H1 (cell line): ENCODE data around the gene BLTP1. TPM values are rescaled to one million over a fixed set of nuclear protein-coding genes. Genes with fewer than 3 reads are reported as not detected.

Experiments used
- CTCF ChIA-PET: fragments of 300-600 bp; sonication (Branson Sonifier 250); formaldehyde crosslinking; loops from one replicate; lab custom pipeline; 2021; ENCODE audit not compliant: partially characterized antibody; lab: Charles Lee
- POLR2A ChIA-PET: fragments of 300-600 bp; sonication (Branson Sonifier 250); formaldehyde crosslinking; loops from one replicate; lab custom pipeline; 2021; ENCODE audit warnings: inconsistent platforms; ENCODE audit not compliant: partially characterized antibody; lab: Charles Lee
- DNase-seq, 2 experiments: peaks; one replicate each; pipeline versions ENCODE4 v3.0.0 to v3.0.0-alpha.2; 2010 to 2022; ENCODE audit warnings: low spot score in 2 of 2, low read depth in 1 of 2, mixed read lengths in 1 of 2
- FAIRE-seq: peaks from 2 replicates; lab custom pipeline; 2011; peaks lifted over from hg19 to GRCh38; lab: Jason Lieb, UNC
- H2AFZ ChIP-seq: 2 replicates; pipeline ENCODE4 v1.8.1; 2012; ENCODE audit warnings: low read length, inconsistent platforms
- H2AK5ac ChIP-seq: 2 replicates; pipeline ENCODE4 v1.6.1; 2013; ENCODE audit warnings: low read depth, low read length
- H2BK120ac ChIP-seq: replicated peaks from 2 replicates; pipeline ENCODE3; 2013; ENCODE audit warnings: low read depth, low read length, inconsistent platforms
- H2BK12ac ChIP-seq: 2 replicates; pipeline ENCODE4 v1.6.1; 2013; ENCODE audit warnings: low read depth, low read length
- H2BK15ac ChIP-seq: 2 replicates; pipeline ENCODE4 v1.6.1; 2013; ENCODE audit warnings: low read length
- H2BK20ac ChIP-seq: 2 replicates; pipeline ENCODE4 v1.6.1; 2013; ENCODE audit warnings: low read length
- H2BK5ac ChIP-seq: 2 replicates; pipeline ENCODE4 v1.6.1; 2013; ENCODE audit warnings: low read depth, low read length
- H3K14ac ChIP-seq: 2 replicates; pipeline ENCODE4 v1.6.1; 2013; ENCODE audit warnings: inconsistent platforms; ENCODE audit not compliant: insufficient read length
- H3K18ac ChIP-seq: 2 replicates; pipeline ENCODE4 v1.6.1; 2013; ENCODE audit warnings: low read length; ENCODE audit errors: extremely low read depth
- H3K23ac ChIP-seq: 2 replicates; pipeline ENCODE4 v1.6.1; 2013; ENCODE audit warnings: inconsistent platforms; ENCODE audit not compliant: insufficient read length
- H3K23me2 ChIP-seq: 2 replicates; pipeline ENCODE4 v1.6.1; 2013; ENCODE audit warnings: low read depth, low read length
- H3K27ac ChIP-seq: 2 replicates; pipeline ENCODE4 v1.6.1; 2011; ENCODE audit warnings: low read depth, low read length, inconsistent platforms
- H3K27me3 ChIP-seq, 4 experiments: replicated peaks in 1 of 4; 1 replicate in 1 of 4; 2 replicates in 3 of 4; pipeline versions ENCODE4 v1.6.1 to v1.8.1; 2011 to 2013; ENCODE audit warnings: low read length in 3 of 4, mild to moderate bottlenecking in 3 of 4, inconsistent platforms in 2 of 4, mixed read lengths in 2 of 4, moderate library complexity in 1 of 4; ENCODE audit not compliant: control insufficient read depth in 3 of 4, insufficient read depth in 3 of 4; ENCODE audit errors: extremely low read depth in 1 of 4
- H3K36me3 ChIP-seq, 4 experiments: 2 replicates each; pipeline versions ENCODE4 v1.6.1 to v1.8.1; 2011 to 2013; ENCODE audit warnings: mild to moderate bottlenecking in 4 of 4, low read length in 3 of 4, moderate library complexity in 2 of 4, control low read depth in 1 of 4, inconsistent platforms in 1 of 4; ENCODE audit not compliant: insufficient read depth in 4 of 4, control insufficient read depth in 2 of 4
- H3K4ac ChIP-seq: replicated peaks from 2 replicates; pipeline ENCODE3; 2013; ENCODE audit warnings: low read length, low read depth, mixed read lengths, inconsistent platforms; ENCODE audit not compliant: insufficient read length
- H3K4me1 ChIP-seq, 4 experiments: replicated peaks in 1 of 4; 1 replicate in 1 of 4; 2 replicates in 3 of 4; pipeline versions ENCODE4 v1.6.1 to v1.8.1; 2011 to 2013; ENCODE audit warnings: low read length in 3 of 4, inconsistent platforms in 2 of 4, mixed read lengths in 1 of 4; ENCODE audit not compliant: insufficient read depth in 4 of 4, control insufficient read depth in 3 of 4
- H3K4me2 ChIP-seq, 2 experiments: 2 replicates each; pipeline versions ENCODE4 v1.6.1 to v1.8.1; 2011 to 2013; ENCODE audit warnings: low read depth in 2 of 2, low read length in 2 of 2, control low read depth in 1 of 2, inconsistent platforms in 1 of 2, mild to moderate bottlenecking in 1 of 2; ENCODE audit not compliant: insufficient read depth in 1 of 2
- H3K4me3 ChIP-seq, 4 experiments: fragments of 200-600, 300-600 bp in 1 of 4; sonication (generic), shearing (Covaris generic), sonication (Bioruptor Twin) in 1 of 4; 2 replicates each; pipeline versions ENCODE4 v1.5.1 to v1.8.1; 2011 to 2016; ENCODE audit warnings: low read length in 4 of 4, low read depth in 3 of 4, control low read depth in 2 of 4, inconsistent platforms in 2 of 4, mild to moderate bottlenecking in 2 of 4, mixed read lengths in 1 of 4, moderate library complexity in 1 of 4; ENCODE audit not compliant: insufficient read depth in 2 of 4; ENCODE audit errors: extremely low read depth in 1 of 4
- H3K56ac ChIP-seq: replicated peaks from 2 replicates; pipeline ENCODE3; 2013; ENCODE audit warnings: low read depth, mild to moderate bottlenecking, mixed read lengths, low read length, inconsistent platforms; ENCODE audit not compliant: insufficient read length
- H3K79me1 ChIP-seq: 2 replicates; pipeline ENCODE4 v1.6.1; 2013; ENCODE audit warnings: low read depth, low read length, control low read depth
- H3K79me2 ChIP-seq, 2 experiments: 2 replicates each; pipeline versions ENCODE4 v1.6.1 to v1.8.1; 2012 to 2013; ENCODE audit warnings: low read length in 2 of 2, mild to moderate bottlenecking in 2 of 2, inconsistent platforms in 1 of 2; ENCODE audit not compliant: insufficient read depth in 2 of 2, control insufficient read depth in 1 of 2
- H3K9ac ChIP-seq, 4 experiments: replicated peaks in 1 of 4; 1 replicate in 1 of 4; 2 replicates in 3 of 4; pipeline versions ENCODE4 v1.6.1 to v1.8.1; 2011 to 2013; ENCODE audit warnings: low read depth in 3 of 4, low read length in 3 of 4, control low read depth in 2 of 4, mild to moderate bottlenecking in 2 of 4, moderate library complexity in 2 of 4, inconsistent platforms in 1 of 4; ENCODE audit errors: extremely low read depth in 1 of 4
- H3K9me3 ChIP-seq, 2 experiments: 2 replicates each; pipeline versions ENCODE4 v1.6.1 to v1.8.1; 2012 to 2013; ENCODE audit warnings: mild to moderate bottlenecking in 2 of 2, moderate library complexity in 2 of 2, control low read depth in 1 of 2, inconsistent platforms in 1 of 2, low read depth in 1 of 2, low read length in 1 of 2, mixed read lengths in 1 of 2; ENCODE audit not compliant: insufficient read depth in 2 of 2
- H4K20me1 ChIP-seq, 2 experiments: replicated peaks in 1 of 2; 2 replicates each; pipeline versions ENCODE3 to v1.8.1; 2011 to 2013; ENCODE audit warnings: inconsistent platforms in 2 of 2, low read length in 2 of 2, mild to moderate bottlenecking in 1 of 2; ENCODE audit not compliant: insufficient read depth in 2 of 2, control insufficient read depth in 1 of 2
- H4K5ac ChIP-seq: 2 replicates; pipeline ENCODE4 v1.6.1; 2013; ENCODE audit warnings: low read length, low read depth, mixed read lengths, inconsistent platforms; ENCODE audit not compliant: insufficient read length
- H4K8ac ChIP-seq: 2 replicates; pipeline ENCODE4 v1.8.0; 2013; ENCODE audit warnings: mild to moderate bottlenecking, moderate library complexity, low read length, inconsistent platforms; ENCODE audit not compliant: insufficient read depth; ENCODE audit errors: extremely low read depth
- H4K91ac ChIP-seq: replicated peaks from 2 replicates; pipeline ENCODE3; 2013; ENCODE audit warnings: low read length, mixed read lengths, inconsistent platforms; ENCODE audit not compliant: insufficient read length
- EZH2 ChIP-seq: fragments of 200-600 bp; sonication (generic); IDR thresholded peaks from 2 replicates; pipeline ENCODE4 v1.7.1; 2012; ENCODE audit warnings: low read depth, mild to moderate bottlenecking, moderate library complexity, low read length, inconsistent platforms; ENCODE audit not compliant: severe bottlenecking
- MAFK ChIP-seq: IDR thresholded peaks from 2 replicates; pipeline ENCODE4 v1.6.1; 2012; ENCODE audit warnings: low read depth, mild to moderate bottlenecking, improper control_type of control experiment, low read length
- RBBP5 ChIP-seq: IDR thresholded peaks from 2 replicates; pipeline ENCODE4 v1.7.1; 2012; ENCODE audit warnings: low read depth, mild to moderate bottlenecking, inconsistent platforms, low read length, moderate library complexity, borderline replicate concordance
- SAP30 ChIP-seq: fragments of 300-600 bp; sonication (generic); IDR thresholded peaks from 2 replicates; pipeline ENCODE4 v1.7.1; 2012; ENCODE audit warnings: low read length, moderate library complexity, mild to moderate bottlenecking, inconsistent platforms; ENCODE audit not compliant: insufficient read depth, insufficient replicate concordance
- SIN3A ChIP-seq, 2 experiments: IDR thresholded peaks in 1 of 2; conservative IDR thresholded peaks in 1 of 2; 2 replicates each; pipeline ENCODE4 v1.6.1; 2011 to 2012; ENCODE audit warnings: low read length in 2 of 2, improper control_type of control experiment in 1 of 2, low read depth in 1 of 2, mild to moderate bottlenecking in 1 of 2
- SIRT6 ChIP-seq: IDR thresholded peaks from one replicate; pipeline ENCODE4 v1.7.1; 2012; ENCODE audit warnings: low read length, inconsistent platforms
- USF2 ChIP-seq: IDR thresholded peaks from 2 replicates; pipeline ENCODE4 v1.6.1; 2011; ENCODE audit warnings: low read length, improper control_type of control experiment
- WGBS, 2 experiments: shearing (Covaris generic) in 1 of 2; methylation state at CpG; one replicate each; pipeline versions ENCODE4 v1.1.6 to v1.1.7; 2013 to 2015; ENCODE audit warnings: low lambda C conversion rate in 2 of 2, mixed read lengths in 2 of 2, inconsistent platforms in 1 of 2, low coverage in 1 of 2, missing lambda C conversion rate in 1 of 2; ENCODE audit not compliant: insufficient replicate concordance in 2 of 2, insufficient coverage in 1 of 2, insufficient read length in 1 of 2; ENCODE audit errors: extremely low coverage in 1 of 2, missing lambda C conversion rate in 1 of 2; 5-methylcytosine and 5-hydroxymethylcytosine counted together
- polyA plus RNA-seq, 7 experiments: library from polyadenylated mRNA; depleted of rRNA in 3 of 7; stranded (reverse) in 5 of 7; unstranded in 2 of 7; fragments of >200 nt in 5 of 7; fragments of 200-250 nt in 2 of 7; gene quantifications; 1 replicate in 5 of 7; 2 replicates in 1 of 7; 4 replicates in 1 of 7; pipeline versions ENCODE4 v1.2.1 to v1.2.3, GENCODE V29; 2011 to 2013; ENCODE audit warnings: missing spikeins in 2 of 7, mixed read lengths in 2 of 7
- total RNA-seq: library from RNA; stranded (reverse); fragmentation: NEBNext Ultra II Directional; extraction: Animal tissue kit (Norgen Biotek cat#: 25700); gene quantifications from 2 replicates; pipeline ENCODE4 v1.2.1, GENCODE V29; 2021

BLTP1 gene
- total and polyA plus RNA-seq, 2 of the 8 experiments (the other 6 are each of a cell fraction or from before 2014, with no cell fraction given): 14.0 to 27.9 TPM

DNA sequence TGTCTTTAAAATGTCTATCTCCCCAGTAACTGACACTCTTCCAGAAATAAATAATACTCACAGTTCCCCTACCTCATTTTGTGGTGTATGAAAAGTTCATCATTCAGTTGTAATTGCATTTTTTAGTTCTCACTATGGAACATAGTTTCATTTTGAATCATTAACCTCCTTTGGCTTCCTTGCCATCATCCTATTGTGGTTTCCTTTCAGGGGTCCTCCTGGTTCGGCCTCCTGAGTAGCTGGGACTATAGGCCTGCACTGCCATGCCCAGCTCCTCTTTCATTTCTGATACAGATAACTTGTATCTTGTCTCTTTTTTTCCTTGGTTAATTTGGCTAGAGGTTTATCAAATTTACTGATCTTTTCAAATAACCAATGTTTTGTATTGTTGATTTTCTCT, 23.1 kb upstream of the BLTP1 start:
- Histone ChIP-seq H3K56ac (no peak overlapping the region), H4K8ac (no peak overlapping the region), H3K4ac (no peak overlapping the region), H3K79me2 (no peaks in the 10 kb centered on the region), H4K20me1 (no peaks in the 10 kb centered on the region), H3K23ac (no peak overlapping the region), H4K5ac (no peak overlapping the region), H3K14ac (no peak overlapping the region), H3K4me2 (no peak overlapping the region), H2BK5ac (no peak overlapping the region), H3K79me1 (no peaks in the 10 kb centered on the region), H3K9me3 (no peaks in the 10 kb centered on the region), H3K36me3 (no peaks in the 10 kb centered on the region), H3K4me3 (no peak overlapping the region), H3K23me2 (no peaks in the 10 kb centered on the region), H2BK15ac (no peak overlapping the region), H3K4me1 (no peaks in the 10 kb centered on the region), H3K9ac (no peak overlapping the region), H2AFZ (no peak overlapping the region), H3K27me3 (no peaks in the 10 kb centered on the region), H3K27ac (no peak overlapping the region), H2BK12ac (no peak overlapping the region), H2BK120ac (no peak overlapping the region), H4K91ac (no peak overlapping the region), H2BK20ac (no peak overlapping the region), H3K18ac (no peak overlapping the region), H2AK5ac (no peak overlapping the region)
- no peak for FAIRE-seq
- 82% methylated on average over 1 of the region's 1 CpG; no CpG with 5 or more reads in 1 of the 2 experiments for WGBS, 2 experiments
- ChIA-PET CTCF (no interaction called here), POLR2A (no interaction called here)
- no peak for DNase-seq
- TF ChIP-seq SAP30 (no peak), RBBP5 (no peak), EZH2 (no peak), USF2 (no peak), MAFK (no peak), SIN3A (conservative IDR thresholded peaks at IDR 0.05 in 1 of 2, IDR thresholded peaks at IDR 0.05 in 1 of 2; ENCODE audit: low read depth in 1 of 2, low read length in 2 of 2) (no peak), SIRT6 (no peak)
